NCI-H146 treated with DMSO at 0.1 percent for 48 hours (cell line): ENCODE data around the gene UBL3.
A peak's percentile ranks its signal among the peaks of the same experiment; 100 is the strongest.

Experiments used
- DNase-seq: peaks from one replicate; lab custom pipeline; 2025; ENCODE audit not compliant: unreplicated experiment; lab: John Stamatoyannopoulos, UW

Gene UBL3, protein sequence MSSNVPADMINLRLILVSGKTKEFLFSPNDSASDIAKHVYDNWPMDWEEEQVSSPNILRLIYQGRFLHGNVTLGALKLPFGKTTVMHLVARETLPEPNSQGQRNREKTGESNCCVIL

DNA sequence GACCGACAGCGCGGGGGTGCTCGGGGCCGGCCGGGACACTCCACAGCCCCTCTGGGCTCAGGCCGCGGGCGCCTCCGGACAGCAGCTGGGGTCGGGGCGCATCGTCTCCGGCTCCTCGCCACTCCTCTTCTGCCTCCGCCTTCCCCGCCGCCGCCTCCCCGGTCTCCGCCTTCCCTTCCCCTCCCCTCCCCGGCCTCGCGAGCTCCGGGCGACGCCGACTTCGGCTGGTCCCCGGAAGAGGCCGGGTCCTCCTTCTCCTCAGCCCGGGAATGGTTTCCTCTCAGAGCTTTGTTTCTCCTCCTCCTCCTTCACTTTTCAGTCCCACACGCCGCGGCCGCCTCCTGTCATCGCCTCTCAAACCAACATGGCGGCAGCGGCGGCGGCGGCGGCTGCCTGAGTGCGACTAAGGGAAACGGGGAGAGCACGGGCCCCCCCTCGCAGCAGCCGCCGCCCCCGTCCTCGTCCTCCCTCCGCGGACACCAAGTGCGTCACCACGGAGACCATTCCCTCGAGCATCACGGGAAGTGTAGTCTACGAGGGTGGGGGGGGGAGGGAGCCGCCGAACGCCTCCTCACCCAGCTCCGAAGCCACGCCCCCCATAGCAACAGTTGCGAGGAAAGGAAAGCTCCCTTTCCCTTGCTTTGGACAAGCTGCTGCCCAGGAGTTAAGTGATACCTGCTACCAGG is at the start of gene UBL3:
Gene UBL3, minus strand, starts transcription at position 405 of the 686 bp plus-strand sequence. CDS start 1,079 bp downstream, outside the sequence.
- peak; percentile 71 for DNase-seq

DNA sequence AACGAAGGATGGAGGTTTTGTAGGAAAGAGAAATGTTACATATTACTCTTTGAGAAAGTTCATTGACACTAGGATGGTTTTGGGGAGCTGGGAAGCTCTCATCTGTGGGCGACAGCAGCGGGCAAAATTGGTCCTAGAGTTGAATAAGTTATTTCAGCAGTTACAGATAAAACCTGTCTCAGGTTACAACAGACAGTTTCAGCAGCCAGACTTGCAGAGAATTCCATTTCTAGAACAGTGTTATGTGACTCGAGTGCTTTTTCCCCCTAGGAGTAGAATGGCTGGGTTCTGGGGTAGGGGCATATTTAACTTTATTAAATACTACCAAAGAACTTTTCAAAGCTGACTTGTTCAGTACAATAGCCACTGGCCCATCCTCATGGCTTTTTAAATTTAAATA is 46.7 kb upstream of the UBL3 start:
- no peak for DNase-seq

DNA sequence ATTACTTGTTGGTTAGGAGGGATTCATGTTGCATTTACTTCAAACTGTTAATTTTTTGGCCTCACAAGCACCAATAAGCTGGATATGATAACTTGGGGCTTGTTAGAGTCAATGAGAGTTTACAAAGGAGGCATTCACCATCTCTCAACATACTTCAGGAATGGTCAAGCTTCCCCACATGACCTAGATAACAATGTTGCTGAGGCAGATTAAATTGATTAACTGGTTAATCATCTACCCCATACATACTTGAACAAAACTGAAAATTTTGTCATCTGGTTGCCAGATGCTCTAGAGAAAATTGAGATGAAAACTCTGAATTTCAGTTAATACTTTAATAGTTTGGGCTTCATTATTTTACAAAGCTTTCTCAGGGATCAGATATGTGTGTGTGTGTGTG is 43.0 kb upstream of the UBL3 start:
- DNase-seq = no peak

DNA sequence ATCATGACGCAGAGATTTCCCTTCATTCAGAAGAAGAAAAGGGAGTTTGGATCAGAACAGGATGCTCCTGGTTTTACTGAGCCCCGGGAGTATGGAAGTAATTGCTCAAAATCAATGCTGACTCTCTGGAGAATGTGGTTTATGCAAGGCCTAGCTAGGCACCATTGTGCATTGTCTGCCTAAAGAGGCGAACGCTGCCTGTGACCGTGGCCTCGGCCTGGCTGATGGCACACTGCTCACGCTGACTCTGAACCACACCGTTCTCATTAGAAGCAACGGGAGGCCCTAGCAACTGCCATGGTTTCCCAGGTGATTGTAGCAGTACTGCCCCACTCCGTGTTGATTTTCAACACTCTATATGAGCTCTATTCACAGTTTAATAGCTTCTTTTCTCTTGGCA is 41.7 kb upstream of the UBL3 start:
- no peak for DNase-seq

DNA sequence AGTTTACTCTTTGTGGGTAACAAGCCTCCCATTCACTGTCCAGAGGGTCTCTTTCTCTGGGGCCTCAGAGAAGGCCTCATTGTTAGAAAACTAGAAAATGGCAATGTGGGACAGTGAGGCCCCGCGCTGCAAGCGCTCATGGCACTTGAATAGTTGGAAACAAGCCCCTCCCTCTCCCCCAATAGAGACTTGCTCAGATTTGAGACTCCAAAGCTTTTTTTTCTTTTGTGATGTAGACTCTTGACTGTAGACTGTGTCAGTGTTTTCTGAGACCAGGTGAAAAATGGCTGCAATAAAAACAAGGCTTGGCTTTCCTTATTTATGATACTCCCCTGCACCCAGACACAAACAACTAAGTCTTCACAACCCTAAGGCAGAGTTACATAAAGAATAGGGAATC is 38.7 kb upstream of the UBL3 start:
- DNase-seq = no peak

DNA sequence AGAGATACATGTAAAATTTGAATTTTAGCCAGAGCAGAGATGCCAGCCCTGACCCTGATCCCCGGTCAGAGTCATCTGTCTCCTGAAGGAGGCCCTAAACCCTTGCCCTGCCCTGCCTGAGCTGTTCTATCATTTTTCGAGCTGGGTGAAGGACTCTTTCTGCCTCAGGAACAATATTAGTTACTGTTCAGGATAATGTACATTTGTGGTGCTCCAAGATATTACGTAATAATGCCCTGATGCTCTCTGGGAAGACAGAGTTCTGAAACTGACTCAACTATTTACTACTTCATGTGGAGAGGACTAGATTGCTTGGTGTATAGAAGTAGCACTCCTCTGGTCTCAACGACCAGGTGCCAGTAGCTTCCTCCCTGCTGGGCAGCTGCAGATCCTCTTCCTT is 37.9 kb upstream of the UBL3 start:
- DNase-seq = no peak

DNA sequence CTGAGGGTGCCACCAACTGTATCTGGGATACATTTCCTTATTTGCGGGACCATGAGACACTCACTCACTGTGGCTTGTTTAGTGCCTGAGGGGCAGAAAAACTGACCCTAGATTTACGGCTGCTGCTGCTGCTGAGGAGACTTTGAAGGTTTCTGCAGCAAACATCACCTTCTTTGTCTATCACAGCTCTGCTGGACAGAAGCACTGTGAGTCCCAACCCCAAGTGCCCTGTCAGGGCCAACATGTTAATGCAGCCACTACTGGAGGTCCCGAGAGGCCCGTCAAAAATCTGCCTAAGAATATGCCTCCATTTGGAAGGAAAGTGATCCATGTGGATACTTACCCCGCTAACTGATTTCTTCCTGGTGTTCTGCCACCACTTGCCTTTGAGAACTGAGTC is 37.3 kb upstream of the UBL3 start:
- no peak for DNase-seq

DNA sequence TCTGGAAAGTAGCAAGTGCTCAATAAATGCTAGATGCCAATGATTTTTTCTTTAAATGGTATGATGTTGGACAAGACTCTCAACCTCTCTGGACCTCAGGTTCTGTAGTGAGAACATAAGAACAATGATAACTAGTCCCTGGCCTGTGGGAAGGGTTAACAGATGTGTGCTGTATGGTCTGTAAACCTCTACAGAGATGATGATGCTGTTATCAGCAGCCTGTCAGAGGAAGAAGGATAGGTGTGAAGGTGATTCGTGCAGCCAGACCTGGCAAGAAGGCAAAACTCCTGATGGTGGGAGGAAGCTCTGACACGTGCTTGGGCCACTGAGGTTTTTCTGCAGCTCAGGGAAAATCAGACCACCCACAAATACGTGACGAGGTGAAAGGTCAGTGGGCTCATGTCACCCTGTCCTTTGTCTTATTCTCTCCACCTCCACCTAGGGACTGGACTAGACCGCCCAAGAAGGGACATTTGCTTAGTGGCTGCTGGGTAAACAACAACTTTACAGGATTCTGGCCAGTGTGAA is 36.7 kb upstream of the UBL3 start:
- no peak for DNase-seq

DNA sequence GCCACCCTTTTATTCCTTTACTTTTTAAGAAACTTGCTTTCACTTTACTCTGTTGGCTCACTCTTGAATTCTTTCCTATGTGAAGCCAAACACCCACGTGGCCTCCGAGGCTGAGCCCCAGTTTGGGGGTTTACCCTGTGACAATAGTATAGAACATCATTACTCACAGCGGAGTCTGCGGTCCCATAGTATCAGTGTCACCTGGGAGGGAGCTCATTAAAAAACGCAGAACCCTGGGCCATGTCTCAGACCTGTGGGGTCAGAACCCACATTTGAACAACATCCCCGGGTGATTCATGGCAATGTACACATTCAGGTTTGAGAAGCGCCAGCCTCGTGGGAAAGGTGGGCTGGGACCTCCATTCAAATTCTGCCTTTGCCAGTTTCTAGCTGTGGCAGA is 36.0 kb upstream of the UBL3 start:
- DNase-seq = no peak

DNA sequence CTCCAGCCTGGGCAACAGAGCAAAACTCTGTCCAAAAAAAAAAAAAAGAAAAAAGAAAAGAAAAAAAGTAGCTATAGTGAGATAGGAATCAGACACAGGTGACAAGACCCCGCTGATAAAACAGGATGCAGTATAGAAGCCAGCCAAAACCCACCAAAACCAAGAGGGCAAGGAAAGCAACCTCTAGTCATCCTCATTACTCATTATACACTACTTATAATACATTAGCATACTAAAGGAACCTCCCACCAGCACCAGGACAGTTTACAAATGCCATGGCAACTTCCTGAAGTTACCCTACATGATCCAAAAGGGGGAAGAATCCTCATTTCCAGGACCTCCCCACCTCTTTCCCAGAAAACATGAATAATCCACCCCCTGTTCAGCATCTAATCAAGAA is 35.6 kb upstream of the UBL3 start:
- no peak for DNase-seq

DNA sequence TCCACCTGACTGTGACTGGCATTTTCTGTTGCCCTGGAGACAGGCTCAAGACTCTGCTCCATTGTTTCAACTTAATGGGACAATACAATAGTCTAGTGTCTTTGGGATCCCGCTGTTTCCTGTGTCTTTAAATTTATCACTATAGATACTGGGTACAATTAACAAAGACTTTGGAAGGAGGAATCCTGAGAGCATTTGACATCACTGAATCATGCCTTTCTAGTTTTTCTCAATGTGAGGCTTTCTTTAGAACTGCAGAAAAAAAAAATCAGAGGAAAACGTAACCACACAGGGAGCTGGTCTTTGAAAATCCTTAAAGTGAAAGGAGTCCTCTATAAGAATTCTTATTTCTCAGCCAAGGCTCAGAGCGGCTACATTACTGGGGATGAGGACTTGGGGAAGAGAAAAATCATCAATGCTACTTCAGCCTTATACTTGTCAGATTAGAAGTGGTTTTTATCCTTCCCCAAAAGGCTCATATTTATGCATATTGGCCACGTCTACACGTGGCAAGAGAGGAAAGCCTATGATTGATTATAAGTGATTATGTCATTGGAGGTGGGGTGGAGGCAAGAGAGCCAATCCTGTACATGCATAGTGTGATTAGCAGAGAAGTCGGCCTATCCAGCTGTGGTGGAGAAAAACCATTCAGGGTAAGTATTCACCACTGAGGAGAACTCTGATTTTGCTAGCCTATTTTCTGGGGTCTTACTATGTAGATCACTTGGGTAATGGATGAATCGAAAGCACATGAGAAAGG is 34.4 kb upstream of the UBL3 start:
- DNase-seq = no peak

DNA sequence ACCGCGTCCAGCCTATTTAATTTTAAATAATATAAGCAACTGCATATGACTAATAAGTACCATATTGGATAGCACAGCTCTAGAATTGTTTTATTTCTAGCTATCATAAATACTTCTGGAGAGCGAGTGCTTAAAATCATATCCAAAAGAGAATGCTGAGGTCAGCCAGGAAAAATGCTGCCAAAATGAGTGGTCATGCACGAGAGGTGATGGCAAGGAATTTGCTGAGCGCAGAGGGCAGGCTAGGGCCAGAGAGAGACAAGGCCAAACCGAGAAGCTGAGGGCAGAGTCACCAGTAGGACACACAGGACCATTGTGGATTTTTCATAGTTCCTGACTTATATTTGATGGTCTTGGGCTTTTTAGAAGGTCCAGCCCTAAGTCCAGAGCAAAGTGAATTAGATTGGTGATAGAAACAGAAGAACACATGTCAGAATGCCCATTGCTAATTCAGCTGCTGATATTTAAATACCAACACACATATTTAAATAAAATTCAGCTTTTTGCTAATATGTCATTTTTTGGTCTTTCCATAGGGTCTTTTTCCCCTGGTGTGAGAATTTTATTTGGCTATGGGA is 33.6 kb upstream of the UBL3 start:
- no peak for DNase-seq

DNA sequence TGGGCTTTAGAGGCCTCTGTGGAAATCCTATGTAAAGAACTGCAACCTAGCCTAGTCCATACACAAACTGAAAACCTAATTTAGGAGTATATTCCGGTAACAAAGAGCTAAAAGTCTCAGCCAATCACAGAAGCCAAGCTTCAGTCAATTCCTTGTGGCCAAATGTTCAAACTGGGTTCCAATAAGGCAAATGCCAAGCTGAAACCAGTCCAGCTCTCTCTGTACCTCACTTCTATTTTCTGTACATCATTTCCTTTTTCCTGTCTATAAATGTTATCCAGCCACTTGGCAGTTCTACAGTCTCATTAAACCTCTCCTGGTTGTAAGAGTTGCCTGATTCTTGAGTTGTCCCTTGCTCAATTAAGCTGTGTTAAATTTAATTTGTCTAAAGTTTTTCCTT is 31.7 kb upstream of the UBL3 start:
- DNase-seq = no peak

DNA sequence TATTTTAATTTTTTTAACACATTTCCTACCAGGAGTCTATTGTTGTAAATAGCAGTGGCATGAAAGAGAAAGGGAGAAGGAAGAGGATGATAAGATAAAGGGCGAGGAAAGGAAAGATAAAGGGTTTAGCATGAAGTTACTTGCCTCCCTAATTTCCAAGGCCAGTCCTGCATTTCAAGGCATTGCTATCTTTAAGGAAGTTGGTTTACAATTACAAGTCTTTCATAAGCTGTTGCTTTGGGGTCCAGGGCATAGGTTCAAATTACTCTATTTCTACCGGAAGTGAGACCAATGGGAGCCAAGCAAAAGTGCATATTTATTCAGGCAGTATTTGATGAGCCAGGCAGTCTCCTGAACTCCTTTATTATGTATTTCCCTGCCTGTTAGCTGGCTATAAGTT is 27.7 kb upstream of the UBL3 start:
- no peak for DNase-seq

DNA sequence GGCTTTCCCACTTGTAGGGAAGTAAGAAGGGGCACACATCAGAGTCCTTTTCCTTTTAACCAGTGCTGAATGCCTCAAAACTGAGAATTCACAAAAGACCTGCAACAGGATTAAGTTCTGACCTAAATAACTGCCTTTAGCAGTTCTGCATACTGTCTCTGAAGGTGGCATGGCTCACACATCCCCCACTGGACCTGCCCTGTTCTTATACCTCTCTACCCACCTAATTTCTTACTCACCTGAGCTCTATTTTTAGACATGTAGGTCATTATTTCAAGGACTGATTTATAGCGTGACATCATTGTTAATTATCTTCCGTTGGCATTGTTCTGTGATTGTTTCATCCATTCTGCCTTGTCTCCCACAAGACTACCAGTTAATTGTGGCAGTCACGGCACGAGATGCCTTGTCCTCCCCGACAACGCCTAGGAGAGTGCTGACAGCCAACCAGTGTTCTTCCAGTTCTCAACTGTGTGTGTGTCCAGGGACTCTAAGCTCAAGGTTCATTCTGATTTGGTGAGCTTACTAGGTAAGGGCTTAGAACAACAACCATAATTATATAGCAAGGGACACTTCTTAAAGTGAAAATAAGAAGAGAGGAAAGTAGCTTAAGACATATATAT is 27.1 kb upstream of the UBL3 start:
- DNase-seq = no peak

DNA sequence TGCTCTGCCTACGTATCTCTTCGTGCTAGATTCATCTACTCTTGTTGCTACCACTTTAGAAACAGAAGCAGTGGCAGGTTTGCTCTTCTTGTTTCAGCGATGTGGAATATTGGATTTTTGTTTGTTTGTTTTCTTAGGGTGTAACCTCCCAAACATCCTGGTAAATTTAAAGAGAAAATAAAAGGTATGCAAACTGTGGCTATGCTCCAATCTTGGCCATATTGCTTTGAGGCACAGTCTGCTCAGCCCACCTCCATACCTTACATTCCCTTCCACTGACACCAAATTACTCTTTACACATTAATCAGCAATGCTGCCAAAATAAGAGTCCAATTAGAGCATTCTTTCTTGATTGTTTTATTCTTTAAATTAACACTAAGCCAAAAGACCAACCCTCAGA is 25.2 kb upstream of the UBL3 start:
- DNase-seq = no peak

DNA sequence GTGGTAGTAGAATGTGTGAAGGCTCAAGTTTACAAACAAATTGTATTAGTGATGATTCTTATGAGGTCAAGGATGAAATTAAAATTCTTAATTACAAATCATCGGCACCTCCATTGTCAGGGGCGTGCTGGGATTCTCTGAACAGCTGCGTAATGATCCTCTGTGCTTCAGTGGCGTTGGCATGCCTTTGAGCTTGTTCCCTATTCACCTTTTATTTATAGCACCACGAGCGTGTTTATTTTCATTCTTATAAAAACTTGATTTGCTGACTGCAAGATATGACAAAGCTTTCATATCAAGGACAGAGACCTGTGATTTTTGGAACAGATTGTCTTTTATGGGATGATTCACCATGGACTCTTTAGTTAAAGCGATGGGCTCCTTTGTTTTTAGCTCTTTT is 18.2 kb upstream of the UBL3 start:
- DNase-seq = no peak

DNA sequence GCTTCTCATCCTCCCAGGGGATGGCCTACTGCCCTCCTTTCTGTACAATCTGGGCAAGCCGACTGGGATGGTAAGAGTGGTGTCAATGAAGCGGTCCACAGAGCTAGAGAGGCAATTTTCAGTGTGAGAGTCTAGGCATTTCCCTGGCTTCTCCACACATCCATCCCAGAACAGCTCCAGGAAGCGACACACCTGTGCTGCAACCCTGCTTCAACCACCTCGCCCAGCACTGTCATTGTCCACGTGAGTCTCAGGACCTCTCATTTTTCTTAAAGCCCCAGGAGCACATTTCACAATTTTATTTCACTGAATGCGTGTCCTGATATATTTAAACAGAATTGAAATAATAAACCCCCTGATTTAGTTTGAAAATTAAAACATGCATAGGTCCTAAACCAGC is 15.5 kb upstream of the UBL3 start:
- no peak for DNase-seq

DNA sequence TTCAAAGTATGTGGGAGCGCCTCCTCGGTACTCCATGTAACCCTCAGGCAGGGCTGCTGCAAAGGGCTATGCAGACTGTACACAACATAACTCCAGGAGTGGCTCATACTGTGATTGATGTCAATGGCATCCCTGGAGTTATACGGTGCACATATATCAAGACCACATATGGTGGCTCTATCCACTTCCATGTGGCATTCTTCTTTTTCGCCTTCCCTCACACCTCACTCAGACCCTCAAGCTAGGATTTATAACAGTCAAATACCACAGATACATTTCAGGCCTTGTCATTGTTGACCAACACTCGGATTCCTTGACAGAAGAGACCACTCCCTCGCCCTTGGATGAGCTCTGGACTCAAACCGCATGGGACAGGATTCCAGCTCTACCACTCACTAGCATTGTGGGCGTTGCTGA is 11.3 kb upstream of the UBL3 start:
- DNase-seq = no peak

DNA sequence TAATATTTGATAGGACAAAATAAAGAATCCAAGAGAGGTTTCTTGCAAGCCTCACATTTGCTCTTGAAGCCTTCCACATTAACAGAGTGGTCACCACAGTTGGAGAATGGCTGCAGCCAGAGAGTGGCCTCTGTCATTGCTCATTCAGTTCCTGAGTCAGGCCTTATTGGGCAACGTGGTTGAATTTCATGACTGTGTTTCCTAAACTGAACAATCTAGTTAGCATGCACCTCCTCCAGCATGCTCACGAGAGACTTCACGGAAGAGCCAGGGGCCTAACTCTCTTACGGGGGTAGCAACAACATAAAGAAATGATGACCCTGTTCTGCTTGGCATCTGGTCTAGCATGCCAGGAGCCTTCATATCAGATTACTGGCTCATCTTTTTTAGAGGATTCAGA is 9.6 kb upstream of the UBL3 start:
- no peak for DNase-seq

DNA sequence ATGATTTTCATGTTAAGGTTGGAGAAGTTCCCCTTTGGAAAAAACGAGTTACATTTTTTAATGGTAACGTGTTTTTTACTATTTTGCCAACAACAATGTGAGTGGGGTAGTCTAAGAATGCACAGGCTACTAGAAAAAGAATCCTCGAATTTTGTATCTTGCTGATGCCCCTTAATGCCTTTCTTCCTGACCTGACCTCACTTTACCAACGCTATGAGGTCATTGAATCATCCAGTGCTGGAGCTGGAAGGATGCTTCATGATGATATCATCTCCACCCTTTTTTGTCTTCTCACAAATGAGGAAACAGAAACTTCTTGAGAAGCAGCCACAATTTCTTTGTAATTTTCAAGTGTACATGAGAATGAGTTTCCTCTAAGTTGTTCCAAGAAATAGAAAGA is 8.2 kb upstream of the UBL3 start:
- DNase-seq = no peak

DNA sequence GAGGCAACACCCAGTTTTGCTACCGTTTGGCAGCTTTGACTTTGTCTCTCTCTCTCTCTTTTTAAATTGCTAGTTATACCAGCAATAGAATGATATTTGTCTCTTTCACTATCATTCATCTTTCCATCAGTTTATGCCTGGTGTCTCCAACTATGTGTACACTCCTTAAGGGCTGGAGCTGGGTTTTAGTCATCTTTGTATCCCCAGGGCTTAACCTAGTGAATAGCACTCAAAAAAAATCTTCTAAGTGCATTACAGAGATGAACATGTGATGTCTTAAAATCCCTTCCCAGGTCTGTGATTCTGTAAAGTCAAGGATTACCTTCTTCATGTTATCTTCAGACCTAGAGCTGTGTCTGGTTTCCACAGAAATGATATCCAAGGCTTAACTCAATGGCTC is 7.8 kb upstream of the UBL3 start:
- DNase-seq = no peak
